Karpas-422 (cell line): ENCODE data around the gene MSX1. TPM values are rescaled to one million over a fixed set of nuclear protein-coding genes. Genes with fewer than 3 reads are reported as not detected.
"Not testable (repeated sequence)": the region's sequence is repeated elsewhere in the genome, so short reads cannot be mapped to it uniquely, and the experiment has no call there.

Experiments
- DNase-seq: peaks from one replicate; pipeline ENCODE4 v3.0.0-alpha.2; 2015
- H2AFZ ChIP-seq: fragments of 200-600 bp; sonication (generic); 2 replicates; pipeline ENCODE4 v1.6.1; 2014; ENCODE audit warnings: antibody characterized with exemption, low read length, mixed read lengths
- H3K27ac ChIP-seq: fragments of 200-600 bp; sonication (generic); 2 replicates; pipeline ENCODE4 v1.5.1; 2014; ENCODE audit warnings: mild to moderate bottlenecking, low read length, moderate library complexity
- H3K27me3 ChIP-seq: fragments of 200-600 bp; sonication (generic); 2 replicates; pipeline ENCODE4 v1.6.1; 2014; ENCODE audit warnings: low read length, mixed read lengths
- H3K36me3 ChIP-seq: fragments of 200-600 bp; sonication (generic); 2 replicates; pipeline ENCODE4 v1.6.1; 2014; ENCODE audit warnings: low read length, mixed read lengths; ENCODE audit not compliant: insufficient read depth
- H3K4me1 ChIP-seq: fragments of 200-600 bp; sonication (generic); 2 replicates; pipeline ENCODE4 v1.6.1; 2014; ENCODE audit warnings: mild to moderate bottlenecking, low read length, mixed read lengths
- H3K4me2 ChIP-seq: fragments of 200-600 bp; sonication (generic); 2 replicates; pipeline ENCODE4 v1.6.1; 2014; ENCODE audit warnings: low read length, low read depth, mild to moderate bottlenecking; ENCODE audit not compliant: poor library complexity, severe bottlenecking
- H3K4me3 ChIP-seq: fragments of 200-600 bp; sonication (generic); 2 replicates; pipeline ENCODE4 v1.5.1; 2014; ENCODE audit warnings: mild to moderate bottlenecking, antibody characterized with exemption, low read length, mixed read lengths
- H3K79me2 ChIP-seq: fragments of 200-600 bp; sonication (generic); 2 replicates; pipeline ENCODE4 v1.6.1; 2014; ENCODE audit warnings: mild to moderate bottlenecking, low read length, mixed read lengths
- H3K9ac ChIP-seq: fragments of 200-600 bp; sonication (generic); 2 replicates; pipeline ENCODE4 v1.6.0; 2014; ENCODE audit warnings: low read length
- H3K9me2 ChIP-seq: fragments of 200-600 bp; sonication (generic), shearing (Covaris generic); replicated peaks from 2 replicates; pipeline ENCODE4 v1.6.0; 2014; ENCODE audit warnings: mild to moderate bottlenecking, low read length, moderate library complexity; ENCODE audit not compliant: insufficient read depth
- H3K9me3 ChIP-seq: fragments of 300-700, 200-600 bp; sonication (generic); 2 replicates; pipeline ENCODE4 v1.6.1; 2014; ENCODE audit warnings: low read length, mixed read lengths
- H4K20me1 ChIP-seq: fragments of 200-600 bp; sonication (generic); 2 replicates; pipeline ENCODE4 v1.6.1; 2014; ENCODE audit warnings: mild to moderate bottlenecking, antibody characterized with exemption, low read length, low read depth; ENCODE audit not compliant: insufficient read depth
- total RNA-seq: library from RNA; depleted of rRNA; stranded (reverse); fragments of >200 nt; shearing (Covaris generic); gene quantifications from 2 replicates; pipeline ENCODE4 v1.2.3, GENCODE V29; 2014; ENCODE audit warnings: low replicate concordance

Gene MSX1
- total RNA-seq, 1 experiment from 2014 or later: 4.5 TPM

- no peak overlapping the region for H3K27ac ChIP-seq
- H3K27me3 ChIP-seq: no peaks in the 10 kb centered on the region
- no peaks in the 10 kb centered on the region for H3K9me3 ChIP-seq
- no peaks in the 10 kb centered on the region for H3K9me2 ChIP-seq
- no peak overlapping the region for H3K4me2 ChIP-seq
- no peaks in the 10 kb centered on the region for H4K20me1 ChIP-seq
- no peak overlapping the region for H2AFZ ChIP-seq
- no peak for DNase-seq
- no peaks in the 10 kb centered on the region for H3K36me3 ChIP-seq
- H3K9ac ChIP-seq: no peak overlapping the region
- no peaks in the 10 kb centered on the region for H3K4me1 ChIP-seq
- no peaks in the 10 kb centered on the region for H3K79me2 ChIP-seq
- no peak overlapping the region for H3K4me3 ChIP-seq
These were observed 37.9 kb upstream of the MSX1 start for GRCh38 chr4:4821577-4821976.

GRCh38 chr4:4822286-4822685 lies 37.2 kb upstream of the MSX1 start:
- not testable (repeated sequence) for H3K4me2 ChIP-seq, H3K79me2 ChIP-seq, DNase-seq, H3K4me3 ChIP-seq, H3K9me2 ChIP-seq, H2AFZ ChIP-seq, H4K20me1 ChIP-seq, H3K27me3 ChIP-seq, H3K36me3 ChIP-seq, H3K4me1 ChIP-seq, H3K9me3 ChIP-seq, H3K27ac ChIP-seq, H3K9ac ChIP-seq

DNA sequence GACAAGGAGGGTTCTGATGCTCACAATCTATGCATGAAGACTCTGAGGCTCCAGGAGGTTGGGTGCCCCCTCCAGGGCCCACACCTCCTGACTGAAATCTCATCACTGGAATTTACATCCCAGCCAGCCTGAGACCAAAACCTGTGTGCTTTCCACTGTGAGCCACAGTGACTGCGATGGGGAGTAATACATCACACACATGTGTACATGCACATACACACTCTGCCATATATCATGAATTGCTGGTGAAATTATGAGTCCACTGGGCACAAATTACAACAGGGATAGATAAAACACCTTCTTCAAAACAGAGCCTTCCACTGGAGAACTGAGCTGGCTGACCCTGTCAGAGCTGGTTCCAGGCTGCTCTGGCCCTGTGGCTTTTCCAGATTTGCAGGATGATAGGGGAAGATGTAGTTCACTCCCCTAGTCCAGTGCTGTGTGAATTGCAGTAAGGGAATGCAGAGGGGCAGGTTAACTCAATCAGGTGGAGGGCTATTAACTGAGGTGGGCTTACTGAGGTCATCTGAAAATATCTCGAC lies 35.8 kb upstream of the MSX1 start:
- no peaks in the 10 kb centered on the region for H3K9me2 ChIP-seq

DNA sequence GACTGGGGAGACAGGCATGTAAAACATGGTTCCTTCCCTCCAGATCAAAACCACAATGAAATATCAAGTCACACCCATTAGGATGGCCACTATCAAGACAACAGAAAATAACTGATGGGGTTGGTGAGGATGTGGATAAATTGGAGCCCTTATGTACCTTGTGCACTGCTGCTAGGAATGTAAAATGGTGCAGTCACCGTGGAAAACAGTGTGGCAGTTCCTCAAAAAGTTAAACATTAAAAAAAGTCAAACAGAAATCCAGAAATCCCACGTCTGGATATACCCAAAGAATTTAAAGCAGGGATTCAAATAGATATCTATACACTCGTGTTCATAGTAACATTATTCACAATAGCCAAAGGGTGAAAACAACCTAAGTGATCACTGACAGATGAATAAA lies 35.2 kb upstream of the MSX1 start:
- H3K4me2 ChIP-seq: no peak overlapping the region
- H3K9me3 ChIP-seq: no peaks in the 10 kb centered on the region
- H2AFZ ChIP-seq: no peak overlapping the region
- H3K36me3 ChIP-seq: no peaks in the 10 kb centered on the region
- H3K4me3 ChIP-seq: no peak overlapping the region
- H3K9me2 ChIP-seq: no peaks in the 10 kb centered on the region
- no peaks in the 10 kb centered on the region for H3K27me3 ChIP-seq
- DNase-seq: no peak
- H3K79me2 ChIP-seq: no peaks in the 10 kb centered on the region
- H3K4me1 ChIP-seq: no peaks in the 10 kb centered on the region
- H4K20me1 ChIP-seq: no peaks in the 10 kb centered on the region
- no peak overlapping the region for H3K27ac ChIP-seq
- H3K9ac ChIP-seq: no peak overlapping the region

More for the DNA sequence above, 35.8 kb upstream of the MSX1 start:
- H4K20me1 ChIP-seq: no peaks in the 10 kb centered on the region
- H3K4me2 ChIP-seq: no peak overlapping the region
- no peaks in the 10 kb centered on the region for H3K79me2 ChIP-seq
- H3K9ac ChIP-seq: no peak overlapping the region
- H3K27ac ChIP-seq: no peak overlapping the region
- no peaks in the 10 kb centered on the region for H3K36me3 ChIP-seq
- no peaks in the 10 kb centered on the region for H3K9me3 ChIP-seq
- H2AFZ ChIP-seq: no peak overlapping the region
- no peak for DNase-seq
- H3K27me3 ChIP-seq: no peaks in the 10 kb centered on the region
- no peaks in the 10 kb centered on the region for H3K4me1 ChIP-seq
- no peak overlapping the region for H3K4me3 ChIP-seq

- no peak overlapping the region for H3K4me3 ChIP-seq
- no peaks in the 10 kb centered on the region for H3K9me3 ChIP-seq
- H2AFZ ChIP-seq: no peak overlapping the region
- H3K27me3 ChIP-seq: no peaks in the 10 kb centered on the region; the same call in 1 of the 2 replicates
- H3K27ac ChIP-seq: no peak overlapping the region
- no peaks in the 10 kb centered on the region for H3K9me2 ChIP-seq
- no peak overlapping the region for H3K4me2 ChIP-seq
- no peaks in the 10 kb centered on the region for H4K20me1 ChIP-seq
- H3K36me3 ChIP-seq: no peaks in the 10 kb centered on the region
- no peak overlapping the region for H3K9ac ChIP-seq
- H3K79me2 ChIP-seq: no peaks in the 10 kb centered on the region
- DNase-seq: no peak
- H3K4me1 ChIP-seq: no peaks in the 10 kb centered on the region
These were observed 34.0 kb upstream of the MSX1 start for GRCh38 chr4:4825431-4825830.

GRCh38 chr4:4829837-4830236 lies 29.6 kb upstream of the MSX1 start:
- no peaks in the 10 kb centered on the region for H3K9me2 ChIP-seq
- H3K9ac ChIP-seq: no peak overlapping the region
- no peaks in the 10 kb centered on the region; the same call in 1 of the 2 replicates for H3K27me3 ChIP-seq
- no peaks in the 10 kb centered on the region for H3K79me2 ChIP-seq
- H3K4me2 ChIP-seq: no peak overlapping the region
- H3K4me1 ChIP-seq: no peaks in the 10 kb centered on the region
- no peak for DNase-seq
- H3K27ac ChIP-seq: no peak overlapping the region
- no peaks in the 10 kb centered on the region for H4K20me1 ChIP-seq
- H3K9me3 ChIP-seq: no peaks in the 10 kb centered on the region
- H2AFZ ChIP-seq: no peak overlapping the region
- H3K4me3 ChIP-seq: no peak overlapping the region
- H3K36me3 ChIP-seq: no peaks in the 10 kb centered on the region

GRCh38 chr4:4831266-4831665 lies 28.2 kb upstream of the MSX1 start:
- DNase-seq: no peak
- Histone ChIP-seq H3K4me3 (no peak overlapping the region), H3K4me2 (no peak overlapping the region), H3K36me3 (no peaks in the 10 kb centered on the region), H3K9ac (no peak overlapping the region), H4K20me1 (no peaks in the 10 kb centered on the region), H3K9me3 (no peaks in the 10 kb centered on the region), H3K4me1 (no peaks in the 10 kb centered on the region), H2AFZ (no peak overlapping the region), H3K79me2 (no peaks in the 10 kb centered on the region), H3K27ac (no peak overlapping the region), H3K27me3 (no peaks in the 10 kb centered on the region; the same call in 1 of the 2 replicates), H3K9me2 (no peaks in the 10 kb centered on the region)

DNA sequence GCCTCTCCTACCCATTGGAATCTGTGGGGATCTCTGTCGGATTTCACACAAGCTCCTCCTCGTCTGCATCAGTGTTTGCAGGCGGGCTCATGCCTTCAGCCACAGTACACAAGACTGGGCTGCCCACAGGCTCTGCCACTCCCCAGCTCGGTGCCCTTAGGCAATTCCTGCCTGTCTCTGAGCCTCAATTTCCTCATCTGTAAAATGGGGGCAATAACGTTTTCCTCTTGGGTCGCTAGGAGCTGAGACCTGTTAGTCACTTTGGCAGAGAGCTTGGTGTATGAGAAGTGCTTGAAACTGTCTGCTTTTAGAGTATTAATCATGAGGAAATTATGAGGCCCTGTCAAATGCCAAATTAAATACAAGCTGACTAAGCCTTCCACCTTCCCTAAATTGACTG lies 27.6 kb upstream of the MSX1 start:
- H2AFZ ChIP-seq: no peak overlapping the region
- H4K20me1 ChIP-seq: no peaks in the 10 kb centered on the region
- H3K4me3 ChIP-seq: no peak overlapping the region
- H3K9me2 ChIP-seq: no peaks in the 10 kb centered on the region
- no peaks in the 10 kb centered on the region for H3K79me2 ChIP-seq
- no peak overlapping the region for H3K27ac ChIP-seq
- H3K4me1 ChIP-seq: no peaks in the 10 kb centered on the region
- no peak overlapping the region for H3K4me2 ChIP-seq
- H3K36me3 ChIP-seq: no peaks in the 10 kb centered on the region
- H3K27me3 ChIP-seq: no peaks in the 10 kb centered on the region; the same call in 1 of the 2 replicates
- DNase-seq: no peak
- H3K9ac ChIP-seq: no peak overlapping the region
- H3K9me3 ChIP-seq: no peaks in the 10 kb centered on the region

GRCh38 chr4:4836044-4836443 lies 23.4 kb upstream of the MSX1 start:
- no peaks in the 10 kb centered on the region for H3K79me2 ChIP-seq
- no peaks in the 10 kb centered on the region for H3K9me3 ChIP-seq
- H3K27me3 ChIP-seq: no peaks in the 10 kb centered on the region
- DNase-seq: no peak
- H3K9ac ChIP-seq: no peak overlapping the region
- H3K4me2 ChIP-seq: no peak overlapping the region
- H4K20me1 ChIP-seq: no peaks in the 10 kb centered on the region
- H3K4me1 ChIP-seq: no peaks in the 10 kb centered on the region
- no peaks in the 10 kb centered on the region for H3K9me2 ChIP-seq
- no peak overlapping the region for H2AFZ ChIP-seq
- H3K27ac ChIP-seq: no peak overlapping the region
- H3K4me3 ChIP-seq: no peak overlapping the region
- H3K36me3 ChIP-seq: no peaks in the 10 kb centered on the region
